ENCODE measurements around the gene GPR146. TPM values are rescaled to one million over a fixed set of nuclear protein-coding genes. Genes with fewer than 3 reads are reported as not detected.
A peak's percentile ranks its signal among the peaks of the same experiment; 100 is the strongest.

The GPR146 gene
- total and polyA plus RNA-seq, 2 donors from 2014 or later = 7.6 to 10.3 TPM

DNA sequence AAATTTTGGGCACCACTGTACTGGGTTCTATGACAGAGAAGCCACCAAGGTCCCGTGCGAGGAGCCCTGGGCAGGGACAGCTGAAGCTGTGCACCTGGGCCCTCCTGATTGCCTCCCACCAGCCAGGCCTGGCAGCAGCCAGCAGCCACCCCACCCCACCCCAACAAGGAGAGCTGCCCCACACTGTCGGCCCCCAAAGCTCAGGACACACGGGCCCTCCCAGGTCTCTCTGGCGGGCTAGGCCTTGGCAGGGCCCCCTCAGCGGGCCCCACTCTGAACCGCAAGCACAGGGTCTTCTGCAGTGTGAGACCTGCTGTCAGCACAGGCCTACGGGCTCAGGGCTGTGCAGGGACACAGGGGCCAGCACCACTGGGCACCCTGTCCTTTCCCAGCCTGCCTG is 5.5 kb downstream of the GPR146 start:
- intact Hi-C loops (cut with DNase I) = no loop called here
- FAIRE-seq (no peak), DNase-seq (peak in 1 of 5 donors; percentile 72)
- H3K4me3 ChIP-seq (ENCODE audit: low read length in 3 of 3) = no peak overlapping the region
- TF ChIP-seq, protein P1, sequence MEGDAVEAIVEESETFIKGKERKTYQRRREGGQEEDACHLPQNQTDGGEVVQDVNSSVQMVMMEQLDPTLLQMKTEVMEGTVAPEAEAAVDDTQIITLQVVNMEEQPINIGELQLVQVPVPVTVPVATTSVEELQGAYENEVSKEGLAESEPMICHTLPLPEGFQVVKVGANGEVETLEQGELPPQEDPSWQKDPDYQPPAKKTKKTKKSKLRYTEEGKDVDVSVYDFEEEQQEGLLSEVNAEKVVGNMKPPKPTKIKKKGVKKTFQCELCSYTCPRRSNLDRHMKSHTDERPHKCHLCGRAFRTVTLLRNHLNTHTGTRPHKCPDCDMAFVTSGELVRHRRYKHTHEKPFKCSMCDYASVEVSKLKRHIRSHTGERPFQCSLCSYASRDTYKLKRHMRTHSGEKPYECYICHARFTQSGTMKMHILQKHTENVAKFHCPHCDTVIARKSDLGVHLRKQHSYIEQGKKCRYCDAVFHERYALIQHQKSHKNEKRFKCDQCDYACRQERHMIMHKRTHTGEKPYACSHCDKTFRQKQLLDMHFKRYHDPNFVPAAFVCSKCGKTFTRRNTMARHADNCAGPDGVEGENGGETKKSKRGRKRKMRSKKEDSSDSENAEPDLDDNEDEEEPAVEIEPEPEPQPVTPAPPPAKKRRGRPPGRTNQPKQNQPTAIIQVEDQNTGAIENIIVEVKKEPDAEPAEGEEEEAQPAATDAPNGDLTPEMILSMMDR (IDR thresholded peaks at IDR 0.05; ENCODE audit: borderline replicate concordance, extremely low read depth, insufficient read depth) = no peak
- peaks cover 0 to 52% (median 38%) of the 10 kb centered on the region in 3 donors for H3K4me1 ChIP-seq (ENCODE audit: control insufficient read depth in 2 of 3, insufficient read depth in 2 of 3, low read depth in 1 of 3, low read length in 3 of 3)
- peak overlapping the region in 1 of 3 donors; percentile 46 for H3K9ac ChIP-seq (ENCODE audit: low read length in 3 of 3)
- no peaks in the 10 kb centered on the region for H3K27me3 ChIP-seq (ENCODE audit: control insufficient read depth, insufficient read depth, low read length)
- peak overlapping the region in 1 of 2 donors; percentile 51 for H3K27ac ChIP-seq (ENCODE audit: low read depth in 2 of 2, low read length in 2 of 2)
- no peaks in the 10 kb centered on the region for H3K36me3 ChIP-seq (ENCODE audit: control insufficient read depth in 2 of 3, insufficient read depth in 3 of 3, low read length in 3 of 3)
- H3K9me3 ChIP-seq (ENCODE audit: control insufficient read depth in 2 of 3, insufficient read depth in 1 of 3, low read length in 3 of 3) = no peaks in the 10 kb centered on the region

DNA sequence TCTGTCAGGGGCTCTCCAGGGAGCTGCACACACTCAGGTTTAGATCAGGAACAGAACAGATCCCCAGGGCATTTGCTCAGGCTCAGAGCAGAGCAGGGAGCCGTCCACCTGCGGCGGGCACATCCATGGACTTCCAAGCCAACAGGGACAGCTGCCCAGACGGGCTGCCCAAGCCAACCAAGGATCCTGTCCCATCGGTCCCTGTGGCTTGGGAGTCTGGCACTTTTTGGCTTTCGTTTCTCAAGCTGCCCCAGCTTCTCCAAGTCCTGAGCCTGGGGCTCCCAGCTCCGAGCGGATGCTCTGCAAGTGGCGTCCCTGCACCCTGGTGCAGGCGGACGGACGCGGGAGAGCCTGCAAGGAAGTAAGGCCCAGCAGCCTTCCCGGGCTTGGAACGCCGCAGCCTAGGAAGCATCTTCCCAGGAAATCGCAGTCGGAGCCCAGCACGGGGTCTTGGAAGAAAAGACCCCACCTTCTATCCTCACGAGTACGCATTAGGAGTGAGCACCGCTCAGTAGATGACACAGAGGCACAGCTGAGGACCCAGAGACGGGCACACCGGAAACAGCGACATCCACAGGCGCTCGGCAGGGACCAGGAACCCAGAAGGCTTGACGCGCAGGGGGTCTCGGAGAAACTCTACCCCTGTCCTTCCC is 6.0 kb downstream of the GPR146 start:
- intact Hi-C loops (cut with DNase I) = no loop called here
- Histone ChIP-seq H3K9me3 (ENCODE audit: control insufficient read depth in 2 of 3, insufficient read depth in 1 of 3, low read length in 3 of 3) (no peaks in the 10 kb centered on the region), H3K9ac (ENCODE audit: low read length in 3 of 3) (no peak overlapping the region), H3K4me3 (ENCODE audit: low read length in 3 of 3) (no peak overlapping the region), H3K27me3 (ENCODE audit: control insufficient read depth, insufficient read depth, low read length) (no peaks in the 10 kb centered on the region), H3K36me3 (ENCODE audit: control insufficient read depth in 2 of 3, insufficient read depth in 3 of 3, low read length in 3 of 3) (no peaks in the 10 kb centered on the region), H3K4me1 (ENCODE audit: control insufficient read depth in 2 of 3, insufficient read depth in 2 of 3, low read depth in 1 of 3, low read length in 3 of 3) (peaks cover 0 to 52% (median 32%) of the 10 kb centered on the region in 3 donors), H3K27ac (ENCODE audit: low read depth in 2 of 2, low read length in 2 of 2) (no peak overlapping the region)
- peak in 1 of 5 donors; percentile 61 for DNase-seq
- no peak for FAIRE-seq
- TF ChIP-seq, protein P1 (IDR thresholded peaks at IDR 0.05; ENCODE audit: borderline replicate concordance, extremely low read depth, insufficient read depth) = no peak

DNA sequence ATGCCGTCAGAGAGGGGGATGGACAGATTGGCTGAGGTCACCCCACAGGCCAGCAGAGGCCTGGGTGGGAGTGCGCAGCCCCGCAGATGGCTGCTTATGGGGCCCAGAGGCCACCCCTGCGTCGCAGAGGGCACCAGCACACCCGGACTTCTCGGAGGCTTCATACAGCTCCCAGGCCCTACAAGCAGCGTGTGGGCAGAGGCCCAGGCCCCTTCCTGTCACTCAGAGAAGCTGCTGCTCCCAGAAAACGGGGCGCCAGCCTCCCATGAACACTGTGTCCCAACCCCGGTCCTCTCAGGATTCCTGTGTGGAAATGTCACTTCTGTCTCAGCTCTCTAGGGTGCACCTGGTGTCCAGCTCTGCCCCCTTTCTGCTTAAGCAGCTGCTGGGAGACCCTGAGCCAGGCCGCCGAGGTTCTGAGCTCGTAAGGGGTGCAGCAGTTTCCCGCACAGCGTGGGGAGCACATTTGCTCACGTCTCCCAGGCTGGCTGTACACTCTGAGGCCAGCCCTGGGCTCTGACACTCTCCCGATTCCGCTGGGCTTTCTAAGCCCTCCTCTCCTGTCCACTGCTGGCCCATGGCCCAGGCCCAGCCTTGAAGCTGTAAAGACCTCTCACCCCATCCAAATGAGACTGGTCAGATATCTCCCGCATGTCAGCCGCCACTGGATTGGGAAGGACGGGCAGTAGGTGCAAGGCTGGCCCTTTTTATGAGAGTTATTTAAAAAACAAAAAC is 6.8 kb downstream of the GPR146 start:
- no peak for FAIRE-seq
- Histone ChIP-seq H3K27ac (ENCODE audit: low read depth in 2 of 2, low read length in 2 of 2) (no peak overlapping the region), H3K9me3 (ENCODE audit: control insufficient read depth in 2 of 3, insufficient read depth in 1 of 3, low read length in 3 of 3) (no peaks in the 10 kb centered on the region), H3K9ac (ENCODE audit: low read length in 3 of 3) (no peak overlapping the region), H3K27me3 (ENCODE audit: control insufficient read depth, insufficient read depth, low read length) (no peaks in the 10 kb centered on the region), H3K4me1 (ENCODE audit: control insufficient read depth in 2 of 3, insufficient read depth in 2 of 3, low read depth in 1 of 3, low read length in 3 of 3) (peaks cover 0 to 50% (median 26%) of the 10 kb centered on the region in 3 donors), H3K36me3 (ENCODE audit: control insufficient read depth in 2 of 3, insufficient read depth in 3 of 3, low read length in 3 of 3) (no peaks in the 10 kb centered on the region), H3K4me3 (ENCODE audit: low read length in 3 of 3) (no peak overlapping the region)
- DNase-seq = peak in 1 of 5 donors; percentile 70
- intact Hi-C loops (cut with DNase I) = no loop called here
- TF ChIP-seq, protein P1 (IDR thresholded peaks at IDR 0.05; ENCODE audit: borderline replicate concordance, extremely low read depth, insufficient read depth) = no peak

Data from kidney (tissue), 14 donors.